ENCODE results near the gene CFAP119.
"Not testable (repeated sequence)": the region's sequence is repeated elsewhere in the genome, so short reads cannot be mapped to it uniquely, and the experiment has no call there.

The CFAP119 gene

GRCh38 chr16:30761928-30762902 lies at the start of gene CFAP119, which contains the start of gene RNF40:
TSS of gene CFAP119 (minus strand) at chr16:30762062. CDS start at chr16:30761748, 314 bp downstream.
TSS of gene RNF40 (plus strand) at chr16:30762322. CDS start at chr16:30762546, 224 bp downstream.
- H3K4me2 ChIP-seq (ENCODE audit: low read depth, low read length, poor library complexity, severe bottlenecking): peak within 1 kb of the TSS; percentile 69
- no peaks in the 10 kb centered on the region for H3K9me2 ChIP-seq (replicated peaks; ENCODE audit: insufficient read depth, low read length)
- H3K4me3 ChIP-seq (ENCODE audit: insufficient read depth, low read length, poor library complexity, severe bottlenecking): peak within 1 kb of the TSS; percentile 89
- H3K79me2 ChIP-seq (ENCODE audit: insufficient read depth, low read length): peaks cover 15% of the 10 kb centered on the region
- peak within 1 kb of the TSS; percentile 80 for H2AFZ ChIP-seq (ENCODE audit: low read depth, low read length, severe bottlenecking)
- 0 out of 2 replicates have a peak, but pooled peaks cover 3% of the 10 kb centered on the region for H3K36me3 ChIP-seq (ENCODE audit: low read length)
- no peak for TF ChIP-seq EZH2phosphoT487 (conservative IDR thresholded peaks at IDR 0.05; ENCODE audit: low read length)
- TF ChIP-seq, protein P1, sequence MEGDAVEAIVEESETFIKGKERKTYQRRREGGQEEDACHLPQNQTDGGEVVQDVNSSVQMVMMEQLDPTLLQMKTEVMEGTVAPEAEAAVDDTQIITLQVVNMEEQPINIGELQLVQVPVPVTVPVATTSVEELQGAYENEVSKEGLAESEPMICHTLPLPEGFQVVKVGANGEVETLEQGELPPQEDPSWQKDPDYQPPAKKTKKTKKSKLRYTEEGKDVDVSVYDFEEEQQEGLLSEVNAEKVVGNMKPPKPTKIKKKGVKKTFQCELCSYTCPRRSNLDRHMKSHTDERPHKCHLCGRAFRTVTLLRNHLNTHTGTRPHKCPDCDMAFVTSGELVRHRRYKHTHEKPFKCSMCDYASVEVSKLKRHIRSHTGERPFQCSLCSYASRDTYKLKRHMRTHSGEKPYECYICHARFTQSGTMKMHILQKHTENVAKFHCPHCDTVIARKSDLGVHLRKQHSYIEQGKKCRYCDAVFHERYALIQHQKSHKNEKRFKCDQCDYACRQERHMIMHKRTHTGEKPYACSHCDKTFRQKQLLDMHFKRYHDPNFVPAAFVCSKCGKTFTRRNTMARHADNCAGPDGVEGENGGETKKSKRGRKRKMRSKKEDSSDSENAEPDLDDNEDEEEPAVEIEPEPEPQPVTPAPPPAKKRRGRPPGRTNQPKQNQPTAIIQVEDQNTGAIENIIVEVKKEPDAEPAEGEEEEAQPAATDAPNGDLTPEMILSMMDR (IDR thresholded peaks at IDR 0.05; ENCODE audit: insufficient read depth, low read length, poor library complexity, severe bottlenecking): no peak
- H3K9me3 ChIP-seq (ENCODE audit: insufficient read depth, low read length): no peaks in the 10 kb centered on the region
- no peaks in the 10 kb centered on the region for H4K20me1 ChIP-seq (ENCODE audit: low read depth, low read length)
- peaks cover 11% of the 10 kb centered on the region; the same call in 1 of the 2 replicates for H3F3A ChIP-seq (ENCODE audit: insufficient read depth)
- peak within 1 kb of the TSS; percentile 80 for H3K9ac ChIP-seq (ENCODE audit: low read length)
- no peaks in the 10 kb centered on the region for H3K27me3 ChIP-seq (ENCODE audit: low read length)
- peak within 1 kb of the TSS; percentile 66 for H3K27ac ChIP-seq (ENCODE audit: low read depth, low read length)

DNA sequence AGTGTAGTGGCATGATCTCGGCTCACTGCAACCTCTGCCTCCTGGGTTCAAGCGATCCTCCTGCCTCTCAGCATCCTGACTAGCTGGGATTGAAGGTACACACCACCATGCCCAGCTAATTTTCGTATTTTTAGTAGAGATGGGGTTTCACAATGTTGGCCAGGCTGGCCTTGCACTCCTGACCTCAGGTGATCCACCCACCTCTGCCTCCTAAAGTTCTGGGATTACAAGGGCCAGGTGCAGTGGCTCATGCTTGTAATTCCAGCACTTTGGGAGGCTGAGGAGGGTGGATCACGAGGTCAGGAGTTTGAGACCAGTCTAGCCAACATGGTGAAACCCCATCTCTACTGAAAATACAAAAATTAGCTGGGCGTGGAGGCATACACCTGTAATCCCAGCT lies 47.8 kb upstream of the CFAP119 start:
- H4K20me1 ChIP-seq (ENCODE audit: low read depth, low read length); H3K4me2 ChIP-seq (ENCODE audit: low read depth, low read length, poor library complexity, severe bottlenecking); H3K9ac ChIP-seq (ENCODE audit: low read length); H3K9me3 ChIP-seq (ENCODE audit: insufficient read depth, low read length); H3K27me3 ChIP-seq (ENCODE audit: low read length); H3K9me2 ChIP-seq (replicated peaks; ENCODE audit: insufficient read depth, low read length); H3K4me3 ChIP-seq (ENCODE audit: insufficient read depth, low read length, poor library complexity, severe bottlenecking); H2AFZ ChIP-seq (ENCODE audit: low read depth, low read length, severe bottlenecking); H3F3A ChIP-seq (ENCODE audit: insufficient read depth); H3K79me2 ChIP-seq (ENCODE audit: insufficient read depth, low read length); H3K36me3 ChIP-seq (ENCODE audit: low read length); H3K27ac ChIP-seq (ENCODE audit: low read depth, low read length): not testable (repeated sequence)

GRCh38 chr16:30808890-30809426 lies 47.1 kb upstream of the CFAP119 start:
- H3K4me2 ChIP-seq (ENCODE audit: low read depth, low read length, poor library complexity, severe bottlenecking); H3K36me3 ChIP-seq (ENCODE audit: low read length); H3K4me3 ChIP-seq (ENCODE audit: insufficient read depth, low read length, poor library complexity, severe bottlenecking); H3K9ac ChIP-seq (ENCODE audit: low read length); H3K9me2 ChIP-seq (replicated peaks; ENCODE audit: insufficient read depth, low read length); H3K27ac ChIP-seq (ENCODE audit: low read depth, low read length); H2AFZ ChIP-seq (ENCODE audit: low read depth, low read length, severe bottlenecking); H3K27me3 ChIP-seq (ENCODE audit: low read length); H3F3A ChIP-seq (ENCODE audit: insufficient read depth); H3K79me2 ChIP-seq (ENCODE audit: insufficient read depth, low read length); H4K20me1 ChIP-seq (ENCODE audit: low read depth, low read length); H3K9me3 ChIP-seq (ENCODE audit: insufficient read depth, low read length): not testable (repeated sequence)

- no peaks in the 10 kb centered on the region for H3K79me2 ChIP-seq (ENCODE audit: insufficient read depth, low read length)
- no peaks in the 10 kb centered on the region for H3K27me3 ChIP-seq (ENCODE audit: low read length)
- H3K4me3 ChIP-seq (ENCODE audit: insufficient read depth, low read length, poor library complexity, severe bottlenecking): no peak overlapping the region
- TF ChIP-seq EZH2phosphoT487 (conservative IDR thresholded peaks at IDR 0.05; ENCODE audit: low read length): no peak
- no peaks in the 10 kb centered on the region for H4K20me1 ChIP-seq (ENCODE audit: low read depth, low read length)
- H3K9me3 ChIP-seq (ENCODE audit: insufficient read depth, low read length): no peaks in the 10 kb centered on the region
- no peak overlapping the region for H3K27ac ChIP-seq (ENCODE audit: low read depth, low read length)
- H2AFZ ChIP-seq (ENCODE audit: low read depth, low read length, severe bottlenecking): no peak overlapping the region
- H3K9me2 ChIP-seq (replicated peaks; ENCODE audit: insufficient read depth, low read length): no peaks in the 10 kb centered on the region
- no peak overlapping the region for H3K4me2 ChIP-seq (ENCODE audit: low read depth, low read length, poor library complexity, severe bottlenecking)
- H3K9ac ChIP-seq (ENCODE audit: low read length): no peak overlapping the region
- no peaks in the 10 kb centered on the region for H3K36me3 ChIP-seq (ENCODE audit: low read length)
- H3F3A ChIP-seq (ENCODE audit: insufficient read depth): no peaks in the 10 kb centered on the region
These were observed 46.3 kb upstream of the CFAP119 start for GRCh38 chr16:30808146-30808545.

Data from SU-DHL-6 (cell line).